Activated T-cell treated with anti-CD3 and anti-CD28 coated beads for 24 hours (primary cell): ENCODE data around the gene ANAPC5.
"Not testable (repeated sequence)": the region's sequence is repeated elsewhere in the genome, so short reads cannot be mapped to it uniquely, and the experiment has no call there.

ENCODE experiments used
- DNase-seq: peaks from one replicate; pipeline ENCODE4 v3.0.0-alpha.2; 2020; ENCODE audit warnings: low read depth

ANAPC5 gene, protein sequence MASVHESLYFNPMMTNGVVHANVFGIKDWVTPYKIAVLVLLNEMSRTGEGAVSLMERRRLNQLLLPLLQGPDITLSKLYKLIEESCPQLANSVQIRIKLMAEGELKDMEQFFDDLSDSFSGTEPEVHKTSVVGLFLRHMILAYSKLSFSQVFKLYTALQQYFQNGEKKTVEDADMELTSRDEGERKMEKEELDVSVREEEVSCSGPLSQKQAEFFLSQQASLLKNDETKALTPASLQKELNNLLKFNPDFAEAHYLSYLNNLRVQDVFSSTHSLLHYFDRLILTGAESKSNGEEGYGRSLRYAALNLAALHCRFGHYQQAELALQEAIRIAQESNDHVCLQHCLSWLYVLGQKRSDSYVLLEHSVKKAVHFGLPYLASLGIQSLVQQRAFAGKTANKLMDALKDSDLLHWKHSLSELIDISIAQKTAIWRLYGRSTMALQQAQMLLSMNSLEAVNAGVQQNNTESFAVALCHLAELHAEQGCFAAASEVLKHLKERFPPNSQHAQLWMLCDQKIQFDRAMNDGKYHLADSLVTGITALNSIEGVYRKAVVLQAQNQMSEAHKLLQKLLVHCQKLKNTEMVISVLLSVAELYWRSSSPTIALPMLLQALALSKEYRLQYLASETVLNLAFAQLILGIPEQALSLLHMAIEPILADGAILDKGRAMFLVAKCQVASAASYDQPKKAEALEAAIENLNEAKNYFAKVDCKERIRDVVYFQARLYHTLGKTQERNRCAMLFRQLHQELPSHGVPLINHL

DNA sequence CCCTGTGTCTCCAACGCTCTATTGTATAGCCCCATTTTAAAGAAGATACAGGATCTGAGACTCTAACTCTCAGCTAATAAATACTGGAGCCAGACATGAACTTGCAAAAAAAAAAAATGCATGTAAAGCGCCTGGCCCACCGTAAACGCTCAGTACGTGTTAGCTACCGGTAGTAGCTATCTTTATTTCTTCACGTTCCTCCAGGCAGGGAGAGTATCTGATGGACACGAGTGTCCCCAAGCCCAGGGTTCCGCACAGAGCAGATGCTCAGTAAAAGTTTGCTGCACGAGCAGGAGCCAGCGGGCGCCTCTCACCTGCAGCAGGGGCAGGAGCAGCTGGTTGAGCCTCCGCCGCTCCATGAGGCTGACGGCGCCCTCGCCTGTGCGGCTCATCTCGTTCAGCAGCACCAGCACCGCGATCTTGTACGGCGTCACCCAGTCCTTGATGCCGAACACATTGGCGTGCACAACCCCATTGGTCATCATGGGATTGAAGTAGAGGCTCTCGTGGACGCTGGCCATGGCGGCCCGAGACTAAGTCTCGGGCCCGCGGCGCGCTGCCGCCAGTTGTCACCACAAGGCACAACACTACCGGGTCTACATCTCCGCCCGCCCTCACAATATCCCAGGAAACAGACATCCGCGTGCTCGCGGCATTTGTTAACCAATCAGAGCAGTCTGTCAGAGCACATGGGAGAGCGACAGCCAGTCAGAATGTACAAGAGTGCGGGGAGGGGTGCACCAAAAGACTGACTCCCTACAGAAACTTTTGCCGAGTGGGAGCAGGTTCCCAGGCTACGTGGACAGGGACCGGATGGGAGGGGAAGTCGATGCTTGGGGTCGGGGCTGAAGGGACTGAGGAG, at the start of gene ANAPC5:
Gene ANAPC5 (minus strand): TSS at position 592 of the 862 bp plus-strand sequence. CDS start 71 bp downstream, at position 521.
- DNase-seq = peak; percentile 86

DNA sequence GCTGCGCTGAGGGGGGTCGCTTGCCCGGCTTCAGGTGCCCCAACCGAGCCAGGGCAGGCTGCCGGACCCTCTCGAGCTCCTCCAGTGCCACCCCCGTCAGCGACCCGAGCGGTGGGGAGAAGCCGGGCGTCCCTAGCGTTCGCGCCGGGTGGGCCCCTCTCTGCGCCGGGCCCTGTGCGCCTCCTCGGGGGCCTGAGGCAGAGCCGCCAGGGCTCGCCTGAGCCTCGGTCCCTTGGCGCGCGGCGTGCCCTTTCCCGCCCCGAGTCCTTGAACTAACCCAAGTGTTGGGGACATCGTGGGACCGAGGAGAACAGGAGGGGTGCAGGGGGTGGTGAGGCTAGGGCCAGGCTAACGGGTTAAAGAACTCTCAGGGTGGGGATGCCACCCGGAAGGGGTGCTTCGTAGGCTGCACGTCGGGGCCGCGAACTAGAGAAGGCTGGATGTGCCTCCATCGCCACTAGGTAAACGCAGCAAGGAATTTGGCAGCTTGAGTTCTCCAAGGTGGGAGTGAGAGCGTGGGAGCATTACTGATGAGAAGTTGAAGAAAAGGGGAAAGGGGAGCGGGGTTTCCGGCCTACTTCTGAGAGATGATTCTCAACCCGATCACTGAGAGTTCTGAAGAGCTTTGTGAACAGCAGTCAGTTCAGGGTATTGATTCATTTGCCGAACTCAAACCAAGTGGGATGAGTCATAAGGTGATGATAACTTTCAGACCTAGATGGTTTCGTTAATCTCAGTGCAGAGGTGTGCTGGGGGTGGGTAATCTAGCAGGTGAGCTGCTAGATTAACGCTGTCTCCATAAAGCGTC, 48.3 kb upstream of the ANAPC5 start:
- peak; percentile 60 for DNase-seq

DNA sequence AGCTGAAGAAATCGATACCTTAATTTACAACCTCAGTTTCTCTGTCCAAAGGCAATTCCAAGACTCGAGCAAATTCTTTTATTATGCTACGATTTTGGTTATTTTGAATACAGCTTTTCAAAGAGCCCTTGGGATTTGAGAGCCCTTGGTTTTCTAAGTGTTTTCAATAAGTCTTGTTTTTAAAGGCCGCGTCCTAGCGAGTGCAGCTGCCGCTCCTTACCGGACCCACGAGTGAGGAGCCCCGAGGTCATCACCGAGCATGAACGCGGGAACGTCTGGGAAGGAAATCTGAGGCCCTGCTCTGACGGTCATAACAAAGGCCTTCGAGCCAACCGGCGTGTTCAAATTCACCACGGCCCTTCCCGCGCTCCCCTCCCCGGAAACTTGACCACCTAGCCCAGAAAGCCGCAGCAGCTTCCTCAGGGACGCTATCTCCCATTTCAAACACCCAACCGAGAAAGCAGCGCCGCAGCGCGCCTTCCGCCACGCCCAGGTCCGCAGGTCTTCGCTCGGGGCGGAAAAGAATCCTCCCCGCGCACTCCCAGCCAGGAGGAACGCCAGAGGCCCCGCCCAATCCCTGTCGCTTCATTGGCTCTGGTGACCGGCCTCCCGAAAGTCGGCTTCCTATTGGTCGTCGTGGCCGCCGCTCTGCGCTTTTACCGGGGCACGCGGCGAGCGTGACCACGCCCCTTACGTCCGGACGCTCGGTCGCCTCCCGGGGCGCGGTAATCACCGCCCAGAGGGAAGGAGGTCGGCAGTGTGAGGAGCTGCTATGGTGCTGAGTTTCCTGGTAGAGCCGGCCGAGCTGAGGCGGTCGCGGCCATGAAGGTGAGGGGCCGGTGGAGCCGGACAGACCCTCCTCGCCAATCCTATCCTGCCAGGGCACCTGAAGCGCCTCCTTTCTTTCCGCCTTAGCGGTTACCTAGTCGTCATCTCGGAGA, 47.5 kb upstream of the ANAPC5 start, which contains the start of gene RNF34:
Gene RNF34 (plus strand): TSS at position 728 of the 941 bp plus-strand sequence. CDS start 95 bp downstream, at position 823.
- peak; percentile 97 for DNase-seq

DNA sequence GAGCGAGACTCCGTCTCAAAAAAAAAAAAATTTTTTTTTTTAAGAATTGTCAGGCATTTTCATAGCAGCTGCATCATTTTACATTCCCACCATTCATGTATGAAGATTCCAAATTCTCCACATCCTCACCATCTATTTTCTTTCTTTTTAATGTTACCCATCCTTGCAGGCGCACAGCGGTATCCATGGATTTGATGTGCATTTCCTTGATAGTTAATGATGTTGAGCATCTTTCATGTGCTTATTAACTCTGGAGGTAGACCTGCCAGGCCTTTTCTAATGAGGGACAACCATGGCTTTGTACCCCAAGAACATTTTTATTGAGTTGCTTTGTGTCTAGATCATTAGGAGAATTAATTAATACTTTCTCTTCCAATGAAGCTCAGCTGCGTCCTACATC, 46.1 kb upstream of the ANAPC5 start:
- no peak for DNase-seq

DNA sequence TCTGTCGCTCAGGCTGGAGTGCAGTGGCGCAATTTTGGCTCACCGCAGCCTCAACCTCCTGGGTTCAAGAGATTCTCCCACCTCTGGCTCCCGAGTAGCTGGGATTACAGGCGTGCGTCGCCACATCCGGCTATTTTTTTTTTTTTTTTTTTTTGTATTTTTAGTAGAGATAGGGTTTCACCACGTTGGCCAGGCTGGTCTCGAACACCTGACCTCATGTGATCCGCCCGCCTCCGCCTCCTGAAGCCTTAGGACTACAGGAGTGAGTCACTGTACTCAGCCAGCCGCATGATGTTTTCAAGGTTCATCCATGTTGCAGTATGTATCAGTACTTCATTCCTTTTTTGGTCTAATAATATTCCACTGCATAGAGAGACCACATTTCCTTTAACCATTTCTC, 45.3 kb upstream of the ANAPC5 start:
- DNase-seq = no peak

DNA sequence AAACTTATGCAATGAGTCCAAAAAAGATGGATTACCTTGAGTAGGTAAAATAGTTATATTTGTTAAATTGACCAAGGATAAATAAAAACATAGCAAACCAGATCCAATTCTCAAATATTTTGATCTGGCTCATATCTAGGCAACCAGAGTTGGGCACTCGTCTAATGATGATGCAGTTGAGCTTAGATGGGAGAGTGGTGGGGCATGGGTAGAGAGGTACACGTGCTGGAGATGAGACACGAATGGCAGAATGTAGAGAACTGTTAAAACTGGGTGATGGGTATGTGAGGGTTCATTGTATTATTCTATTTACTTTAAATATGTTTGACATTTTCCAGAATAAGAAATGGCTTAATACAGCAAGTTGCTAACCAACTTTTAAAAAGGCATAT, 40.1 kb upstream of the ANAPC5 start:
- no peak for DNase-seq

DNA sequence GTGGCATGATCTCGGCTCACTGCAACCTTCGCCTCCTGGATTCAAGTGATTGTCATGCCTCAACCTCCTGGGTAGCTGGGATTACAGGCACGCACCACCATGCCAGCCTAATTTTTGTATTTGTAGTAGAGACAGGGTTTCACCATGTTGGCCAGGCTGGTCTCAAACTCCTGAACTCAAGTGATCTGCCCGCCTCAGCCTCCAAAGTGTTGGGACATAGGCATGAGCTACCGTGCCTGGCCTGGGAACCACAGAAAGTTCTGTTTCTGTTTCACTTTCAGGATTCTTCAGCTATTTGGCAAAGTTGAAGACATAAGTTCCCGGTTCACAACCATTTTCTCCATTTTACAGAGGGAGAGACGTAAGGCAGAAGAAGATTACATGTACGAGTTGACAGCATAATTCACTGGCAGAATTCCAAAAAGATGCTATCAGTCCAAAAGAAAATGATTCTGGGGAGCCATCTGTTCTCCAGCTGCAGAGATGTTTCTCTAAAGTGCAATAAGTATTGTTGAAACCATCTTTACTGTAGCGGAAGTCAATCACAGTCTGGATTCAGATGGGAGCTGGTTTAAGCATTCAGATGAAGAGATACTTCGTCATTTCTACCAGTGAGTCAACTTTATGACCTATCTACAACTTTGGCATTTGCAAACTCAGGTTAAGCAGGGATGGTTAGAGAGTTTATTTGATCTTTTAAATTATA, 39.6 kb upstream of the ANAPC5 start:
- DNase-seq = peak; percentile 4

DNA sequence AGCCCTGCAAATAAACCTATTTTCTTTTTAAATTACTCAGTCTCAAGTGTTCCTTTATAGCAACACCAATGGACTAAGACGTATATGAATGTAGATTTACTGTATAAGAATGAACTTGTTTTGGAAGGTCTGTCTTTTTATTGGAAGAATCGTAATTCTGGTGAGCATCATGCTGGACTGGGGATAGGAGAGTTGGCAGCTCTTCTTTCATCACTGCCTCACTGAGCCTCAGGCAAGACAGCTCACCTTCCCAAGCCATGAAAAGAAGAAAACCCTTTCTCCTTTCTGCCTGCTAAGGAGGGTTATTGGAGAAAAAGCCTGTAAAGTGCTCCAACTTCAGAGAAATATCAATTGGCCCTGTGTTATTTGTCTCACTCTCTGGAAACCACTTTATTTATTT, 38.6 kb upstream of the ANAPC5 start:
- no peak for DNase-seq

DNA sequence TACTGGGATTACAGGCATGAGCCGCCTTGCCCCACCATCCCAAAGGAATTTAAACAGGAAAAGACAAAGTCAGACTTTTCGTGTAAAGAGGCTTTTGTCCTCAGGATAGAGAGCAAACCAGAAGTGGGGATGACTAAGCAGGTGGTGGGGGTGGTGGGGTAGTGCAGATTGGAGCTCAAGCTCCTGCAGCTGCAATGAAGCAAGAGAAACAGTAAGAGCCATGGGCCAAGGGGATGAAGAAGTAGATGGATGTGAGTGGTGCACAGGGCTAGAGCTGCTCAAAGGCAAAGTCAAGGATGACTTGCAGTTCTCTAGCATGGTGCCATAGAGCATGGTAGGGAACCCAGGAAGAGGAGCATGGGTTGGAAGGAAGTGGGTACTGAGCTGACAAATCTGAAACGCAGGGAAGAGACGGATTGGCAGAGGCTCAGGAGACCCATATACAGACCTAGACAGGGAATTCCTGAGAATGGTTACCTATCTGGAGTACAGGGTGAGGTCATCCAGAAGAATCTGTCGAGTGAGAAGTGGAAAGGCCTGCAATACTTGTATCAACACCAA, 36.3 kb upstream of the ANAPC5 start:
- DNase-seq = no peak

DNA sequence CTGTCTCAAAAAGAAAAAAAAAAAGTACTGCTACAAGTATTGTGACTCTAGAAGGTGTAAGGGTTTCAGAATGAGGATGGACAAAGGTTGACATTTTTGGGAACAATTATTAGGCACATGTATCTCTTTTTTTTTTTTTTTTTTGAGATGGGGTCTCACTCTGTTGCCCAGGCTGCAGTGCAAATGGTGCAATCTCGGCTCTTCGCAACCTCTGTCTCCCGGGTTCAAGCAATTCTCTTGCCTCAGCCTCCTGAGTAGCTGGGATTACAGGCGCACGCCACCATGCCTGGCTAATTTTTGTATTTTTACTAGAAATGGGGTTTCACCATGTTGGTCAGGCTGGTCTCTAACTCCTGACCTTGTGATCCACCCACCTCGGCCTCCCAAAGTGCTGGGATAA, 32.7 kb upstream of the ANAPC5 start:
- DNase-seq = not testable (repeated sequence)

DNA sequence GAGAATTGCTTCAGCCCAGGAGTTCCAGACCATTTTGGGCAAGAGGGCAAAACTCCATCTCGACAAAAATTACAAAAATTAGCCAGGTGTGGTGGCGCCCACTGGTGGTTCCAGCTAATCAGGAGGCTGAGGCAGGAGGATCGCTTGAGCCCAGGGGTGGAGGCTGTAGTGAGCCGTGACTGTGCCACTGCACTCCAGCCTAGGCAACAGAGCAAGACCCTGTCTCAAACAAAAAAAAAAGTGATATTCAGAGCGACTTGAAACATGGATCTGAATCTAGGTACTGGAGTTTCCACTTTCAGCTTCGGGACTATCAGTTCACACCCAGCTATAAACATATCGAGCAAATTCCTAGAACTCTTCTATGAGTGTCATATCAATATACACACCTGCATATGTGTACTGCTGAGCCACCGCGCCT, 31.4 kb upstream of the ANAPC5 start:
- DNase-seq = no peak

DNA sequence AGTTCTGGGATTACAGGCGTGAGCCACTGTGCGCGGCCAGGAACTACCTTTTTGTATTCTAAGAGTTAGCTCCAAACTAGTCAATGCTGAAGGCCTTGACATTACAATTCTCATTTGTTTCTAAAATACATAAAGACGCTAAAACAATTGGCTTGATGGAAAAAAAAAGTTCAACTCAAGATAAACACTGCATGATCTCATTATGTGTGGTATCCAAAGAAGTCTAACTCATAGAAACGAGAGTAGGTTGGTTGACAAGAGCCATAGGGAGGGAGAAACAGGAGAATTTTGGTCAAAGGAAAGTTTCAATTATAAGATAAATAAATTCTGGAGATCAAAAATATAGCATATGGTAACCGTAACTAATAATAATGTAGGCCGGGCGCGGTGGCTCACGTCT, 27.7 kb upstream of the ANAPC5 start:
- no peak for DNase-seq

DNA sequence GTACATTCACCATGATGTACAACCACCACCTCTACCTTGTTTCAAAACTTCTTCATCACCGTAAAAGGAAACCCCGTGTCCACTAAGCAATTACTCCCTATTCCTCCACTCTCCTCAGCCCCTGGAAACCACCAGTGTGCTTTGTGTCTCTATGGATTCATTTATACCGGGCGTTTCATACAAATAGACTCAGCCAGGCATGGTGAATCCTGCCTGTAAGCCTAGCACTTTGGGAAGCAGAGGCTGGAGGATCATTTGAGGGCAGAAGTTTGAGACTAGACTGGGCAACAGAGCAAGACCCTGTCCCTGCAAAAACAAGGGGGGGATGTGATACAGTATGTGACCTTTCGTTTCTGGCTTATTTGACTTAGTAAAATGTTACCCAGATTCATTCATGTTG, 26.5 kb upstream of the ANAPC5 start:
- DNase-seq = no peak

DNA sequence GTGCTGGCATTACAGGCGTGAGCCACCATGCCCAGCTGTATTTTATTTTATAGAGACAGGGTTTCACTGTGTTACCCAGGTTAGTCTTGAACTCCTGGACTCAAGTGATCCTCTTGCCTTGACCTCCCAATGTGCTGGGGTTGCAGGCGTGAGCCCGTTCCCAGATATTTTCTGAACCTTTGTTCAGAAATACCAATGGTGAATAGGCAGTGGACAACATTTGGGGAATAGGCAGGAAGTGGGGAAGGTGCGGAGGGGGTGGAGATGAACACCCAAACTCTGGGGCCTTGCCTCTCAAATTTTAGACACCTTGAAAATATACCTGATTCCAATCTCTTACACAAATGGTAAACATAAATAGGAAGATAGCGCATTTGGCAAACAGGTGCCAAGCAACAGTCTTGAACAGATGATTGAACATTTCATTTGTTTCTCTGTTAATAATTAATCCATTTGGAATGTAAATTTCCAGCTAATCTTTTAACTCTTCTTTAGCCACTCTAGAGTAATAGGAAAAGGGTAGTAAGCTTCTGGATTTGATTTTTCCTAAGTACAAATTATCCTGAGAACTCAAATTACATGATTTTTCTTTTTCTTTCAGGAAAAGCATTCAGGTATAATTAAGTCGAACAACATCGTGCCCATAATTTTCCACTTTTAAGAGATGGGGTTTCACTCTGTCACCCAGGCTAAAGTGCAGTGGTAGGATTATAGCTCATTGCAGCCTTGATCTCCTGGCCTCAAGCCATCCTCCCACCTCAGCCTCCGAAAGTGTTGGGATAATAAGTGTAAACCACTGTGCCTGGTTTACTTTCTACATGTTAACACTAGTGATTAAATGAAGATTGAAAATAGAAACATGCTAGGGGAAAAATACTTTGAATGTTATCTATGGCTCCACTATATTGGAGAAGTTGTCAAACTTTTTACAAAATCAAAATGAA, 24.8 kb upstream of the ANAPC5 start:
- DNase-seq = no peak

DNA sequence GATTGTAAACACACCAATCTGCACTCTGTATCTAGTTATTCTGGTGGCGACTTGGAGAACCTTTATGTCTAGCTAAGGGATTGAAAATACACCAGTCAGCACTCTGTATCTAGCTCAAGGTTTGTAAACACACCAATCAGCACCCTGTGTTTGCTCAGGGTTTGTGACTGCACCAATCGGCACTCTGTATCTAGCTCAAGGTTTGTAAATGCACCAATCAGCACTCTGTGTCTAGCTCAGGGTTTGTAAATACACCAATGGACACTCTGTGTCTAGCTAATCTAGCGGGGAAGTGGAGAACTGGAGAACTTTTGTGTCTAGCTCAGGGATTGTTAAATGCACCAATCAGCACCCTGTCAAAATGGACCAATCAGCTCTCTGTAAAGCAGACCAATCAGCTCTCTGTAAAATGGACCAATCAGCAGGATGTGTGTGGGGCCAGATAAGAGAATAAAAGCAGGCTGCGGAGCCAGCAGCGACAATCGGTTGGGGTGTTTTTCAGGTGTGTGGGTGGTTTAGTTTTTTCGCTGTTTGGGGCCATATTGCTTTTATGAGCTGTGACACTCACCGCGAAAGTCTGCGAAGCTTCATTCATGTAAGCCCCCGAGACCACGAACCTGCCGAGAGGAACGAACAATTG, 22.9 kb upstream of the ANAPC5 start:
- DNase-seq = not testable (repeated sequence)

DNA sequence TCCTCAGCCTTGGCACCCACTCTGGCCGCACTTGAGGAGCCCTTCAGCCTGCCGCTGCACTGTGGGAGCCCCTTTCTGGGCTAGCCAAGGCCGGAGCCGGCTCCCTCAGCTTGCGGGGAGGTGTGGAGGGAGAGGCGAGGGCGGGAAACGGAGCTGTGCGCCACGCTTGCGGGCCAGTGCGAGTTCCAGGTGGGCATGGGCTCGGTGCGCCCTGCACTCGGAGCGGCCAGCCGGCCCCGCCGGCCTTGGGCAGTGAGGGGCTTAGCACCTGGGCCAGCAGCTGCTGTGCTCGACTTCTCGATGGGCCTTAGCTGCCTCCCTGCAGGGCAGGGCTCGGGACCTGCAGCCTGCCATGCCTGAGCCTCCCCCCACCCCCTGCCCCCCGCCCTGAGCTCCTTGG, 22.1 kb upstream of the ANAPC5 start:
- DNase-seq = not testable (repeated sequence)

DNA sequence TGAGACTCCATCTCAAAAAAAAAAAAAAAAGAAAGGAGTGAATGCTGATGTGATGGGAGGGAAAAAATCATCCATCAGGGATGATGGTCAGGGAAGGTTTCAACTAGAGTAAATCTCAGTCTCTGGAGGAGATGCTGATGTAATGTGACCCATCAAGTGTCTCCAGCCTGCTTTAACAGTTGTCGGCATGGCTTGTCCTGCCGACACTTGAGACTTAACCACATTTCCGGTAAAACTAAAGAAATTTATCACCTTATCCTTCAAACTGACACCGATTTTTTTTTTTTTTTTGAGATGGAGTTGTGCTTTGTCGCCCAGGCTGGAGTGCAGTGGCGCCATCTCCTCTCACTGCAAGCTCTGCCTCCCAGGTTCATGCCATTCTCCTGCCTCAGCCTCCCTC, 21.5 kb upstream of the ANAPC5 start:
- no peak for DNase-seq

DNA sequence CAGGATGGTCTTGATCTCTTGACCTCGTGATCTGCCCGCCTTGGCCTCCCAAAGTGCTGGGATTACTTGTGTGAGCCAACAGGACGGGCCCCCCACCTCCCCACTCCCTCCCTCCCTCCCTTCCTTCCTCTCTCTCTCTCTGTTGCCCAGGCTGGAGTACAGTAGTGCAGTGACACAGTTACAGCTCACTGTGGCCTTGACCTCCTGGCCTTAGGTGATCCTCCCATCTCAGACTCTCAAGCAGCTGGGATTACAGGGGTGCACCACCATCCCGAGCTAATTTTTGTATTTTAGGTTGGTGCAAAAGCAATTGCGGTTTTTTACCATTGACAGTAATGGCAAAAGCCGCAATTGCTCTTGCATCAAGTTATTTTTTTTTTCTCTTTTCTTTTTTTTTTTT, 19.2 kb upstream of the ANAPC5 start:
- DNase-seq = no peak
